Measurements from ENCODE around the gene TCAP. TPM values are rescaled to one million over a fixed set of nuclear protein-coding genes. Genes with fewer than 3 reads are reported as not detected.

Gene TCAP
- total and polyA plus RNA-seq, 2 experiments from 2014 or later: 0.61 to 2.1 TPM

GRCh38 chr17:39704821-39705551 lies 39.8 kb downstream of the TCAP start:
- Mint-ChIP-seq H3K27ac (peak overlapping the region; percentile 94), H3K4me3 (peak overlapping the region; percentile 32; the same call in 1 of the 3 replicates), H3K36me3 (ENCODE audit: low read depth) (peaks cover 50% of the 10 kb centered on the region), H3K27me3 (ENCODE audit: insufficient read depth, low read depth, poor library complexity) (peaks cover 2% of the 10 kb centered on the region), H3K9me3 (no peaks in the 10 kb centered on the region), H3K4me1 (peaks cover 50% of the 10 kb centered on the region)
- H3K4me2 ChIP-seq: peak overlapping the region; percentile 62
- peaks cover 47% of the 10 kb centered on the region for H3K4me1 ChIP-seq (ENCODE audit: insufficient read depth)
- peaks cover 75% of the 10 kb centered on the region for H3K79me2 ChIP-seq (replicated peaks; ENCODE audit: insufficient read depth)
- no peaks in the 10 kb centered on the region for H3K9me2 ChIP-seq (ENCODE audit: insufficient read depth)
- H3K27me3 ChIP-seq (ENCODE audit: insufficient read depth): no peaks in the 10 kb centered on the region
- no peak overlapping the region for H3K4me3 ChIP-seq
- H3K36me3 ChIP-seq (ENCODE audit: insufficient read depth): peaks cover 12% of the 10 kb centered on the region
- H2AFZ ChIP-seq: no peak overlapping the region
- H3K27ac ChIP-seq (ENCODE audit: low read depth): peak overlapping the region; percentile 79
- 0 out of 2 replicates have a peak, but pooled peaks cover 2% of the 10 kb centered on the region for H3F3A ChIP-seq (replicated peaks; ENCODE audit: low read depth)
- peak; percentile 41 for DNase-seq (ENCODE audit: low spot score)
- ATAC-seq: peak; percentile 71
- peaks cover 32% of the 10 kb centered on the region for H4K20me1 ChIP-seq (replicated peaks; ENCODE audit: insufficient read depth)
- TF ChIP-seq ZNF331 (CRISPR knock-in tag; IDR thresholded peaks at IDR 0.05; ENCODE audit: low read depth) (no peak), EZH2phosphoT487 (IDR thresholded peaks at IDR 0.05; ENCODE audit: unreplicated experiment) (no peak), ETS1 (IDR thresholded peaks at IDR 0.05) (no peak), EZH2 (IDR thresholded peaks at IDR 0.05; ENCODE audit: low read depth, unreplicated experiment) (no peak), NANOG (IDR thresholded peaks at IDR 0.05; ENCODE audit: borderline replicate concordance) (no peak), CTCF (conservative IDR thresholded peaks at IDR 0.05; ENCODE audit: low read depth in 2 of 2) (no peak), REST (IDR thresholded peaks at IDR 0.05; ENCODE audit: unreplicated experiment) (no peak), STAT1 (IDR thresholded peaks at IDR 0.05; ENCODE audit: unreplicated experiment) (no peak), JUNB (IDR thresholded peaks at IDR 0.05; ENCODE audit: unreplicated experiment) (no peak), ZNF114 (CRISPR knock-in tag; IDR thresholded peaks at IDR 0.05) (no peak), ZNF462 (CRISPR knock-in tag; IDR thresholded peaks at IDR 0.05) (no peak), POLR2AphosphoS5 (IDR thresholded peaks at IDR 0.05; ENCODE audit: low read depth) (no peak), CREB1 (CRISPR knock-in tag; IDR thresholded peaks at IDR 0.05; ENCODE audit: low read depth) (no peak)
